ENCODE data around the gene ANO1. TPM values are rescaled to one million over a fixed set of nuclear protein-coding genes. Genes with fewer than 3 reads are reported as not detected.

ANO1 gene
- polyA plus RNA-seq, 1 donor (not counting 4 experiments of a cell fraction or from before 2014, with no cell fraction given), result 45.2 TPM

GRCh38 chr11:70140711-70141485 is 62.8 kb downstream of the ANO1 start:
- H3K79me2 ChIP-seq (ENCODE audit: control insufficient read depth, insufficient read depth, low read length), result no peaks in the 10 kb centered on the region
- dilution Hi-C loops (cut with MboI; ENCODE audit: extremely low pct_ligation_motif_present, low sequenced_read_pairs), result no loop called here
- TF ChIP-seq CTCF (optimal IDR thresholded peaks at IDR 0.05 in 1 of 3, IDR thresholded peaks at IDR 0.05 in 1 of 3, conservative IDR thresholded peaks at IDR 0.05 in 1 of 3; ENCODE audit: extremely low read depth in 1 of 3, insufficient read depth in 2 of 3, low read length in 3 of 3) (no peak), EZH2 (IDR thresholded peaks at IDR 0.05; ENCODE audit: low read length) (no peak)
- H2AFZ ChIP-seq (ENCODE audit: control insufficient read depth, low read length), result no peak overlapping the region
- H3K27ac ChIP-seq (ENCODE audit: control insufficient read depth, insufficient read depth, low read length), result peak overlapping the region; percentile 89
- peak overlapping the region; percentile 83 for H3K9ac ChIP-seq (ENCODE audit: control insufficient read depth, extremely low read depth, insufficient read depth, low read length)
- no peaks in the 10 kb centered on the region for H3K9me1 ChIP-seq (ENCODE audit: control insufficient read depth, extremely low read depth, insufficient read depth, low read length)
- H4K20me1 ChIP-seq (ENCODE audit: control insufficient read depth, extremely low read depth, insufficient read depth, low read length), result no peaks in the 10 kb centered on the region
- no peak for DNase-seq (ENCODE audit: low read depth, low spot score)
- peak overlapping the region in 1 of 3 experiments; percentile 24 for H3K4me3 ChIP-seq (ENCODE audit: control insufficient read depth in 2 of 3, extremely low read depth in 1 of 3, insufficient read depth in 2 of 3, low read depth in 1 of 3, low read length in 3 of 3)
- H3K4me2 ChIP-seq (ENCODE audit: control insufficient read depth, extremely low read depth, insufficient read depth, low read depth, low read length), result peak overlapping the region; percentile 27
- H3K4me1 ChIP-seq (ENCODE audit: control insufficient read depth, extremely low read depth, insufficient read depth, low read length), result peaks cover 29% of the 10 kb centered on the region
- H3K36me3 ChIP-seq (ENCODE audit: control insufficient read depth in 2 of 2, extremely low read depth in 1 of 2, insufficient read depth in 2 of 2, low read length in 2 of 2), result no peaks in the 10 kb centered on the region
- H3K27me3 ChIP-seq (ENCODE audit: control insufficient read depth, extremely low read depth, insufficient read depth, low read length), result no peaks in the 10 kb centered on the region
- no peak for FAIRE-seq
- no peaks in the 10 kb centered on the region for H3K9me3 ChIP-seq (ENCODE audit: control insufficient read depth, low read depth, low read length)

GRCh38 chr11:70141486-70142220 is 63.5 kb downstream of the ANO1 start:
- Histone ChIP-seq H3K4me2 (ENCODE audit: control insufficient read depth, extremely low read depth, insufficient read depth, low read depth, low read length) (peak overlapping the region; percentile 27), H3K36me3 (ENCODE audit: control insufficient read depth in 2 of 2, extremely low read depth in 1 of 2, insufficient read depth in 2 of 2, low read length in 2 of 2) (no peaks in the 10 kb centered on the region), H3K9me3 (ENCODE audit: control insufficient read depth, low read depth, low read length) (no peaks in the 10 kb centered on the region), H3K27me3 (ENCODE audit: control insufficient read depth, extremely low read depth, insufficient read depth, low read length) (no peaks in the 10 kb centered on the region), H3K4me3 (ENCODE audit: control insufficient read depth in 2 of 3, extremely low read depth in 1 of 3, insufficient read depth in 2 of 3, low read depth in 1 of 3, low read length in 3 of 3) (peak overlapping the region in 1 of 3 experiments; percentile 24), H2AFZ (ENCODE audit: control insufficient read depth, low read length) (no peak overlapping the region), H3K4me1 (ENCODE audit: control insufficient read depth, extremely low read depth, insufficient read depth, low read length) (peaks cover 29% of the 10 kb centered on the region), H3K9me1 (ENCODE audit: control insufficient read depth, extremely low read depth, insufficient read depth, low read length) (no peaks in the 10 kb centered on the region), H4K20me1 (ENCODE audit: control insufficient read depth, extremely low read depth, insufficient read depth, low read length) (no peaks in the 10 kb centered on the region), H3K9ac (ENCODE audit: control insufficient read depth, extremely low read depth, insufficient read depth, low read length) (peak overlapping the region; percentile 65), H3K27ac (ENCODE audit: control insufficient read depth, insufficient read depth, low read length) (peak overlapping the region; percentile 15), H3K79me2 (ENCODE audit: control insufficient read depth, insufficient read depth, low read length) (no peaks in the 10 kb centered on the region)
- TF ChIP-seq CTCF (optimal IDR thresholded peaks at IDR 0.05 in 1 of 3, IDR thresholded peaks at IDR 0.05 in 1 of 3, conservative IDR thresholded peaks at IDR 0.05 in 1 of 3; ENCODE audit: extremely low read depth in 1 of 3, insufficient read depth in 2 of 3, low read length in 3 of 3), result no peak
- TF ChIP-seq EZH2 (IDR thresholded peaks at IDR 0.05; ENCODE audit: low read length), result no peak
- FAIRE-seq (peak; percentile 13), DNase-seq (ENCODE audit: low read depth, low spot score) (no peak)
- dilution Hi-C loops (cut with MboI; ENCODE audit: extremely low pct_ligation_motif_present, low sequenced_read_pairs), result no loop called here

Data from keratinocyte (primary cell).